ENCODE results near the gene RARB. TPM values are rescaled to one million over a fixed set of nuclear protein-coding genes. Genes with fewer than 3 reads are reported as not detected.

RARB gene
- total RNA-seq, 2 donors from 2014 or later: 21.5 to 21.9 TPM

DNA sequence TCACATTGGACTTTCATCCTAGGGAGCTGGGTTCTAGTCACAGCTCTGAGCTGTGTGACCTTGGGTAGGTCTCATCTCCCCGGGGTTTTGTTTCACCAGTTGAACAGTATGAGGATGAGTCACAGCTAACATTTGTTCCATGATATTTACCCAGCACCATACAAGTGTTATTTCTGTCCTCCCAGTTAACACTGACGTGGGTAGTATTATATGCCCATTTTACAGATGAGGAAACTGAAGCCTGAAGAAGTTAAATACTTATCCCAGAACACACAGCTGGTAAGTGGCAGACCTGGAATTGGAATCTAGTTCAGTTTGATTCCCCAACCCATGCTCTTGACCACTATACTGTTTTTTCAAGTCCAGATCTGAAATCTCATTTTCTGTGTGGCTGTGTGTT, 908 bp upstream of the RARB start:
- Mint-ChIP-seq H3K27ac (peak overlapping the region; percentile 95), H3K27me3 (ENCODE audit: insufficient read depth) (peaks cover 10% of the 10 kb centered on the region), H3K4me1 (peaks cover 36% of the 10 kb centered on the region), H3K4me3 (peak overlapping the region; percentile 90), H3K9me3 (no peaks in the 10 kb centered on the region), H3K36me3 (ENCODE audit: low read depth) (no peaks in the 10 kb centered on the region)
- Histone ChIP-seq H3K9ac (ENCODE audit: extremely low read depth, low read length, poor library complexity, severe bottlenecking) (peak overlapping the region; percentile 82), H3K4me1 (ENCODE audit: control insufficient read depth, insufficient read depth, low read length) (peaks cover 8% of the 10 kb centered on the region), H3K4me3 (ENCODE audit: low read length) (peak overlapping the region; percentile 94), H3K9me3 (ENCODE audit: control insufficient read depth, low read length) (no peaks in the 10 kb centered on the region), H3K36me3 (ENCODE audit: control insufficient read depth, insufficient read depth, low read length) (no peaks in the 10 kb centered on the region), H3K27ac (ENCODE audit: low read depth, low read length) (no peak overlapping the region), H3K27me3 (ENCODE audit: control insufficient read depth, insufficient read depth, low read length, poor library complexity, severe bottlenecking) (no peaks in the 10 kb centered on the region)
- 93% methylated on average over 2 of the region's 2 CpGs; no CpG with 5 or more reads in 1 of the 2 experiments for WGBS, 2 experiments (ENCODE audit: insufficient coverage in 1 of 2, insufficient read length in 1 of 2)
- TF ChIP-seq, protein P1, sequence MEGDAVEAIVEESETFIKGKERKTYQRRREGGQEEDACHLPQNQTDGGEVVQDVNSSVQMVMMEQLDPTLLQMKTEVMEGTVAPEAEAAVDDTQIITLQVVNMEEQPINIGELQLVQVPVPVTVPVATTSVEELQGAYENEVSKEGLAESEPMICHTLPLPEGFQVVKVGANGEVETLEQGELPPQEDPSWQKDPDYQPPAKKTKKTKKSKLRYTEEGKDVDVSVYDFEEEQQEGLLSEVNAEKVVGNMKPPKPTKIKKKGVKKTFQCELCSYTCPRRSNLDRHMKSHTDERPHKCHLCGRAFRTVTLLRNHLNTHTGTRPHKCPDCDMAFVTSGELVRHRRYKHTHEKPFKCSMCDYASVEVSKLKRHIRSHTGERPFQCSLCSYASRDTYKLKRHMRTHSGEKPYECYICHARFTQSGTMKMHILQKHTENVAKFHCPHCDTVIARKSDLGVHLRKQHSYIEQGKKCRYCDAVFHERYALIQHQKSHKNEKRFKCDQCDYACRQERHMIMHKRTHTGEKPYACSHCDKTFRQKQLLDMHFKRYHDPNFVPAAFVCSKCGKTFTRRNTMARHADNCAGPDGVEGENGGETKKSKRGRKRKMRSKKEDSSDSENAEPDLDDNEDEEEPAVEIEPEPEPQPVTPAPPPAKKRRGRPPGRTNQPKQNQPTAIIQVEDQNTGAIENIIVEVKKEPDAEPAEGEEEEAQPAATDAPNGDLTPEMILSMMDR (conservative IDR thresholded peaks at IDR 0.05): no peak
- DNase-seq: no peak

DNA sequence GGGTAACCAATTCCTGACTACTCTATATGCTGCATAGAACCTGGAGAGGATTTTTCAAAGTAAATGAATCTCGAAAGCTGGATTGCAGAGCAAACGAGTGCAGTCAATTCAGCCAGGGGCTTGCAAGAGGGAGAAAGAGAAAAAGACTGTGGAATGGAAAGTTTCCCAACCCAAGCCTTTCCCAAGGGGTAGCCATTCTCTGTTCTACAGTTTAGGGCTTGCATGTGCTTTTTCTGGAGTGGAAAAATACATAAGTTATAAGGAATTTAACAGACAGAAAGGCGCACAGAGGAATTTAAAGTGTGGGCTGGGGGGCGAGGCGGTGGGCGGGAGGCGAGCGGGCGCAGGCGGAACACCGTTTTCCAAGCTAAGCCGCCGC, 511 bp upstream of the RARB start:
- Mint-ChIP-seq H3K36me3 (ENCODE audit: low read depth) (no peaks in the 10 kb centered on the region), H3K9me3 (no peaks in the 10 kb centered on the region), H3K4me3 (peak overlapping the region; percentile 90), H3K27me3 (ENCODE audit: insufficient read depth) (peaks cover 10% of the 10 kb centered on the region), H3K4me1 (peaks cover 40% of the 10 kb centered on the region), H3K27ac (peak overlapping the region; percentile 95)
- 8 to 9% methylated on average over 2 to 13 of the region's 13 CpGs for WGBS, 2 experiments (ENCODE audit: insufficient coverage in 1 of 2, insufficient read length in 1 of 2)
- no peaks in the 10 kb centered on the region for H3K27me3 ChIP-seq (ENCODE audit: control insufficient read depth, insufficient read depth, low read length, poor library complexity, severe bottlenecking)
- H3K36me3 ChIP-seq (ENCODE audit: control insufficient read depth, insufficient read depth, low read length): no peaks in the 10 kb centered on the region
- no peaks in the 10 kb centered on the region for H3K9me3 ChIP-seq (ENCODE audit: control insufficient read depth, low read length)
- H3K9ac ChIP-seq (ENCODE audit: extremely low read depth, low read length, poor library complexity, severe bottlenecking): peak overlapping the region; percentile 82
- DNase-seq: no peak
- TF ChIP-seq, protein P1 (conservative IDR thresholded peaks at IDR 0.05): no peak
- peak overlapping the region; percentile 69 for H3K27ac ChIP-seq (ENCODE audit: low read depth, low read length)
- peak overlapping the region; percentile 94 for H3K4me3 ChIP-seq (ENCODE audit: low read length)
- H3K4me1 ChIP-seq (ENCODE audit: control insufficient read depth, insufficient read depth, low read length): peaks cover 12% of the 10 kb centered on the region

DNA sequence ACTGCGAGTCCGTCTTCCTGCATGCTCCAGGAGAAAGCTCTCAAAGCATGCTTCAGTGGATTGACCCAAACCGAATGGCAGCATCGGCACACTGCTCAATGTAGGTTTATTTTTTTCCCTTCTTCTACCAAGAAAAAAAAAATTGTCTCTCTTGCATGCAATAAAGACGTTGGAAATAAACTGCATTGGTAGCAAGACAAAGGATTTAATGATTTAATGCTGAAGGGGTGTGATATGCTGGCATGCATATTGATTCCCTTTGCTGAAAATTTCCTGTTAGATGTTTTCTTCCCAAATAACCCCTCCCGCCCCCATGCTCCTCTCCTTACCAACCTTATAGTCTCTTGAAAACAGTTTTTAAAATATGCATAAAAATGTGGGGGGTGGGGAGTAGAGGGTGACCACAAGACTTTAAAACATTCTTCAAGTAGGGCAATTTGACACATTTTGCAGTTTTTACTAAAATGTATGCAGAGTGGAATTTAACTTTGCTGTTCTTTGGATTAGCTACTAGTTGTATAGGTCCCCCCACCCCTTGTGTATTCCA, 799 bp downstream of the RARB start:
- Histone ChIP-seq H3K9me3 (ENCODE audit: control insufficient read depth, low read length) (no peaks in the 10 kb centered on the region), H3K9ac (ENCODE audit: extremely low read depth, low read length, poor library complexity, severe bottlenecking) (peak overlapping the region; percentile 82), H3K27me3 (ENCODE audit: control insufficient read depth, insufficient read depth, low read length, poor library complexity, severe bottlenecking) (no peaks in the 10 kb centered on the region), H3K27ac (ENCODE audit: low read depth, low read length) (no peak overlapping the region), H3K4me1 (ENCODE audit: control insufficient read depth, insufficient read depth, low read length) (peaks cover 10% of the 10 kb centered on the region), H3K36me3 (ENCODE audit: control insufficient read depth, insufficient read depth, low read length) (no peaks in the 10 kb centered on the region), H3K4me3 (ENCODE audit: low read length) (peak overlapping the region; percentile 94)
- H3K36me3 Mint-ChIP-seq (ENCODE audit: low read depth): no peaks in the 10 kb centered on the region
- peak overlapping the region; percentile 90 for H3K4me3 Mint-ChIP-seq
- H3K9me3 Mint-ChIP-seq: no peaks in the 10 kb centered on the region
- peaks cover 11% of the 10 kb centered on the region for H3K27me3 Mint-ChIP-seq (ENCODE audit: insufficient read depth)
- no peak for DNase-seq
- peaks cover 47% of the 10 kb centered on the region for H3K4me1 Mint-ChIP-seq
- TF ChIP-seq, protein P1 (conservative IDR thresholded peaks at IDR 0.05): no peak
- 37 to 46% methylated on average over 2 to 5 of the region's 6 CpGs for WGBS, 2 experiments (ENCODE audit: insufficient coverage in 1 of 2, insufficient read length in 1 of 2)
- H3K27ac Mint-ChIP-seq: peak overlapping the region; percentile 95
